ENCODE results near the gene TMEM229A. TPM values are rescaled to one million over a fixed set of nuclear protein-coding genes. Genes with fewer than 3 reads are reported as not detected.
"Not testable (repeated sequence)": the region's sequence is repeated elsewhere in the genome, so short reads cannot be mapped to it uniquely, and the experiment has no call there.

The TMEM229A gene
- total RNA-seq, 4 donors from 2014 or later = 0.27 to 0.49 TPM; not detected in 2

DNA sequence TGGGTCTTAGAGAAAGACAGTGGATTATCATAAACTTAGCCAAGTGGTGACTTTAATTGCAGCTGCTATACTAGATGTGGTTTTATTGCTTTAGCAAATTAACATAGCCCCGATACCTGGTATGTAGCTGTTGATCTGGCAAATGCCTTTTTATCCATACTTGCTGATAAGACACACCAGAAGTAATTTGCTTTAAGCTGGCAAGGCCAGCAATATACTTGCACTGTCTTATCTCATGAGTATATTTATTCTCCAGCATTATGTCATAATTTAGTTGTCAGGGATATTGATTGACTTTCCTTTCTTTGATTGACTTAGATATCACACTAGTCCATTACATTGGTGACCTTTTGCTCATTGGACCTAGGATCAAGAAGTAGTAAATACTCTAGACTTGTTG, 12.8 kb downstream of the TMEM229A start:
- Histone ChIP-seq H3K4me3 (replicated peaks in 1 of 3) (no peak overlapping the region), H3K9me3 (no peaks in the 10 kb centered on the region), H3K27ac (no peak overlapping the region), H3K4me1 (no peaks in the 10 kb centered on the region), H3K27me3 (no peaks in the 10 kb centered on the region), H3K36me3 (no peaks in the 10 kb centered on the region)
- DNase-seq = no peak
- 83 to 96% methylated on average over 1 of the region's 1 CpG for WGBS, 2 donors
- intact Hi-C loops (cut with DNase I) = no loop called here
- TF ChIP-seq, protein P1, sequence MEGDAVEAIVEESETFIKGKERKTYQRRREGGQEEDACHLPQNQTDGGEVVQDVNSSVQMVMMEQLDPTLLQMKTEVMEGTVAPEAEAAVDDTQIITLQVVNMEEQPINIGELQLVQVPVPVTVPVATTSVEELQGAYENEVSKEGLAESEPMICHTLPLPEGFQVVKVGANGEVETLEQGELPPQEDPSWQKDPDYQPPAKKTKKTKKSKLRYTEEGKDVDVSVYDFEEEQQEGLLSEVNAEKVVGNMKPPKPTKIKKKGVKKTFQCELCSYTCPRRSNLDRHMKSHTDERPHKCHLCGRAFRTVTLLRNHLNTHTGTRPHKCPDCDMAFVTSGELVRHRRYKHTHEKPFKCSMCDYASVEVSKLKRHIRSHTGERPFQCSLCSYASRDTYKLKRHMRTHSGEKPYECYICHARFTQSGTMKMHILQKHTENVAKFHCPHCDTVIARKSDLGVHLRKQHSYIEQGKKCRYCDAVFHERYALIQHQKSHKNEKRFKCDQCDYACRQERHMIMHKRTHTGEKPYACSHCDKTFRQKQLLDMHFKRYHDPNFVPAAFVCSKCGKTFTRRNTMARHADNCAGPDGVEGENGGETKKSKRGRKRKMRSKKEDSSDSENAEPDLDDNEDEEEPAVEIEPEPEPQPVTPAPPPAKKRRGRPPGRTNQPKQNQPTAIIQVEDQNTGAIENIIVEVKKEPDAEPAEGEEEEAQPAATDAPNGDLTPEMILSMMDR (IDR thresholded peaks at IDR 0.05) = no peak
- TF ChIP-seq POLR2A (IDR thresholded peaks at IDR 0.05) = no peak

DNA sequence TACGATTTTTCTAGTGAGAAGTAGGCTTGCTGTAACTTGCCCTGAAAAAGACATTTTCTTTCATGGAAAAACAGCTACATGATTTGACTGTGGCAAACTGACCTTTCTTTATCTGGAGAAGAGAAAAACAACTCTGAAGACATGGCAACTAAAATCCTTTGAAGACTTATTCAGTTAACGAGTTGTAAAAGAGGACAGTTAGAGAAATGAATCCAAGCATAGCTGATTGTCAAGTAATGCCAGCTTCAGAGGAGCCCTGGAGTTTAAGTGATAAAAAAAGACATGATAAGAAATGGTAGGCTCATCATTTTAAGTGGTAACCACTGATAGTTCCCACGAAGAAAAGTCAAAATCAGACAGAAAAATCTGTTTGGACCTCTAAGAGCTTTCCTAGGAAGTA, 19.6 kb downstream of the TMEM229A start:
- no peak for DNase-seq
- Histone ChIP-seq H3K27me3 (no peaks in the 10 kb centered on the region), H3K36me3 (no peaks in the 10 kb centered on the region), H3K4me1 (no peaks in the 10 kb centered on the region), H3K27ac (no peak overlapping the region), H3K9me3 (no peaks in the 10 kb centered on the region), H3K4me3 (replicated peaks in 1 of 3) (no peak overlapping the region)
- 53% methylated on average over 3 of the region's 3 CpGs for WGBS, 2 donors
- intact Hi-C loops (cut with DNase I) = no loop called here
- no peak for TF ChIP-seq POLR2A (IDR thresholded peaks at IDR 0.05)
- TF ChIP-seq, protein P1 (IDR thresholded peaks at IDR 0.05) = no peak

DNA sequence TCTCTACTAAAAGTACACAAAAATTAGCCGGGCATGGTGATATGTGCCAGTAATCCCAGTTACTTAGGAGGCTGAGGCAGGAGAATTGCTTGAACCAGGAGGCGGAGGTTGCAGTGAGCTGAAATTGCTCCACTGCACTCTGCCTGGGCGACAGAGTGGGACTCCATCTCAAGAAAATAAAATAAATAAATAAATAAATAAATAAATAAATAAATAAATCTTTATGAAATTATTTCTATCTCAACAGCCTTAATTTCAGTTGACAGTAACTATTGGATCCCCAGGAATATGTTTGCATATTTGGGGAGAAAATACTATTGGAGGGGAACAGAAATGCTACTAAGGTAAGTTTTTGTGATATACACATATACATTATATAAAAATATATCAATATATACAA, 20.0 kb downstream of the TMEM229A start:
- H3K4me3 ChIP-seq (replicated peaks in 1 of 3) = no peak overlapping the region
- WGBS, 2 donors = 91 to 98% methylated on average over 3 of the region's 3 CpGs

DNA sequence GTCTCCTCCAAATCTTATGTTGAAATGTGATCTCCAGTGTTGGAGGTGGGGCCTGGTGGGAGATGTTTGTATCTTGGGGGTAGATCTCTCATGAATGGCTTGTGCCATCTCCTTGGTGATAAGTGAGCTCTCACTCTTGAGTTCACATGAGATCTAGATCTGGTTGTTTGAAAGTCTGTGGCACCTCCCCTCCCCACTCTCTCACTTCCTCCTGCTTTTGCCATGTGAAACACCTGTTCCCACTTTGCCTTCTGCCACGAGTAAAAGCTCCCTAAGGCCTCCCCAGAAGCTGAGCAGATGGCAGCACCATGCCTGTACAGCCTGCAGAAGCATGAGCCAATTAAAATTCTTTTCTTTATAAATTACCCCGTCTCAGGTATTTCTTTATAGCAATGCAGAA, 23.5 kb downstream of the TMEM229A start:
- Histone ChIP-seq H3K9me3 (no peaks in the 10 kb centered on the region), H3K27ac (no peak overlapping the region), H3K27me3 (no peaks in the 10 kb centered on the region), H3K4me1 (no peaks in the 10 kb centered on the region), H3K36me3 (no peaks in the 10 kb centered on the region), H3K4me3 (replicated peaks in 1 of 3) (no peak overlapping the region)
- 55 to 72% methylated on average over 2 of the region's 2 CpGs for WGBS, 2 donors
- intact Hi-C loops (cut with DNase I) = no loop called here
- TF ChIP-seq, protein P1 (IDR thresholded peaks at IDR 0.05) = no peak
- no peak for TF ChIP-seq POLR2A (IDR thresholded peaks at IDR 0.05)
- DNase-seq = no peak

More for the DNA sequence above, 20.0 kb downstream of the TMEM229A start:
- no peak overlapping the region for H3K27ac ChIP-seq
- H3K27me3 ChIP-seq = no peaks in the 10 kb centered on the region
- H3K36me3 ChIP-seq = no peaks in the 10 kb centered on the region
- intact Hi-C loops (cut with DNase I) = no loop called here
- no peak for TF ChIP-seq POLR2A (IDR thresholded peaks at IDR 0.05)
- TF ChIP-seq, protein P1 (IDR thresholded peaks at IDR 0.05) = no peak
- H3K9me3 ChIP-seq = no peaks in the 10 kb centered on the region
- DNase-seq = no peak
- no peaks in the 10 kb centered on the region for H3K4me1 ChIP-seq

DNA sequence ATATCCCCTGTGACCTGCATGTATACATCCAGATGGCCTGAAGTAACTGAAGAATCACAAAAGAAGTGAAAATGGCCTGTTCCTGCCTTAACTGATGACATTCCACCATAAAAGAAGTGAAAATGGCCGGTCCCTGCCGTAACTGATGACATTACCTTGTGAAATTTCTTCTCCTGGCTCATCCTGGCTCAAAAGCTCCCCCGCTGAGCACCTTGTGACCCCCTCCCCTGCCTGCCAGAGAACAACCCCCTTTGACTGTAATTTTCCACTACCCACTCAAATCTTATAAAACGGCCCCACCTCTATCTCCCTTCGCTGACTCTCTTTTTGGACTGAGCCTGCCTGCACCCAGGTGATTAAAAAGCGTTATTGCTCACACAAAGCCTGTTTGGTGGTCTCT, 24.6 kb downstream of the TMEM229A start:
- H3K36me3 ChIP-seq; H3K9me3 ChIP-seq; H3K4me3 ChIP-seq (replicated peaks in 1 of 3); intact Hi-C loops (cut with DNase I); H3K27me3 ChIP-seq; H3K4me1 ChIP-seq; H3K27ac ChIP-seq; DNase-seq: not testable (repeated sequence)
- WGBS, 2 donors = 75 to 79% methylated on average over 6 of the region's 6 CpGs

DNA sequence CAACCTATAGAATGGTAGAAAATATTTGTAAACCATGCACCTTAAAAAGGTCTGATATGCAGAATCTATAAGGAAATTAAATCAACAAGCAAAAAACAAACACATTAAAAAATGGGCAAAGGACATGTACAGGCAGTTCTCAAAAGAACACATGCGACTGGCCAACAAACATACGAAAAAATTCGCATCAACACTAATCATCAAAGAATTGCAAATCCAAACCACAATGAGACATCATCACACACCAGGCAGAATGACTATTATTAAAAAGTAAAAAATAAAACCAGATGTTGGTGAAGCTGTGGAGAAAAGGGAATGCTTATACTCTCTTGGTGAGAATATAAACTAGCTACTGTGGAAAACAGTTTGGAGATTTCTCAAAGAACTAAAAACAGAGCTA, 33.2 kb downstream of the TMEM229A start:
- H3K27ac ChIP-seq = no peak overlapping the region
- intact Hi-C loops (cut with DNase I) = no loop called here
- no peaks in the 10 kb centered on the region for H3K27me3 ChIP-seq
- no peak for DNase-seq
- H3K4me3 ChIP-seq (replicated peaks in 1 of 3) = no peak overlapping the region
- TF ChIP-seq, protein P1 (IDR thresholded peaks at IDR 0.05) = no peak
- TF ChIP-seq POLR2A (IDR thresholded peaks at IDR 0.05) = no peak
- WGBS, 2 donors = 91 to 95% methylated on average over 3 of the region's 3 CpGs
- H3K36me3 ChIP-seq = no peaks in the 10 kb centered on the region
- H3K9me3 ChIP-seq = no peaks in the 10 kb centered on the region
- no peaks in the 10 kb centered on the region for H3K4me1 ChIP-seq

Measured in thyroid gland (tissue), 4 donors.